GM12878 (cell line): Measurements from ENCODE around the gene MSI2.

ENCODE experiments used
- CTCF ChIP-seq, 3 experiments: IDR thresholded peaks in 2 of 3; conservative IDR thresholded peaks in 1 of 3; 2 replicates each; pipeline ENCODE4 v1.5.1; 2011; ENCODE audit warnings: low read depth in 3 of 3, low read length in 3 of 3, mild to moderate bottlenecking in 3 of 3, control low read depth in 2 of 3, moderate library complexity in 2 of 3, inconsistent platforms in 1 of 3, mixed read lengths in 1 of 3; ENCODE audit not compliant: control insufficient read depth in 2 of 3, insufficient read depth in 1 of 3; ENCODE audit errors: extremely low read depth in 1 of 3
- EP300 ChIP-seq, 2 experiments: fragments of 150-350 bp in 1 of 2; IDR thresholded peaks; 2 replicates each; pipeline ENCODE4 v1.6.1; 2011 to 2012; ENCODE audit warnings: low read depth in 2 of 2, low read length in 2 of 2, borderline replicate concordance in 1 of 2, improper control_type of control experiment in 1 of 2, inconsistent platforms in 1 of 2; ENCODE audit not compliant: control insufficient read depth in 1 of 2
- EZH2 ChIP-seq: IDR thresholded peaks from 2 replicates; pipeline ENCODE4 v1.6.1; 2012; ENCODE audit warnings: low read depth, mild to moderate bottlenecking, control low read depth, inconsistent platforms, low read length, borderline replicate concordance; ENCODE audit not compliant: control insufficient read depth
- POLR2A ChIP-seq: IDR thresholded peaks from 2 replicates; pipeline ENCODE4 v1.6.1; 2011; ENCODE audit warnings: low read depth, mild to moderate bottlenecking, low read length
- REST ChIP-seq: IDR thresholded peaks from 2 replicates; pipeline ENCODE4 v1.6.1; 2012; ENCODE audit warnings: mild to moderate bottlenecking, low read depth, low read length
- TF ChIP-seq, protein P1 (sequence below): IDR thresholded peaks from 2 replicates; pipeline ENCODE4 v1.6.1; 2011; ENCODE audit warnings: low read depth, low read length, improper control_type of control experiment, borderline replicate concordance

GRCh38 chr17:57534863-57535248 is 278.5 kb downstream of the MSI2 start:
- TF ChIP-seq, protein P1, sequence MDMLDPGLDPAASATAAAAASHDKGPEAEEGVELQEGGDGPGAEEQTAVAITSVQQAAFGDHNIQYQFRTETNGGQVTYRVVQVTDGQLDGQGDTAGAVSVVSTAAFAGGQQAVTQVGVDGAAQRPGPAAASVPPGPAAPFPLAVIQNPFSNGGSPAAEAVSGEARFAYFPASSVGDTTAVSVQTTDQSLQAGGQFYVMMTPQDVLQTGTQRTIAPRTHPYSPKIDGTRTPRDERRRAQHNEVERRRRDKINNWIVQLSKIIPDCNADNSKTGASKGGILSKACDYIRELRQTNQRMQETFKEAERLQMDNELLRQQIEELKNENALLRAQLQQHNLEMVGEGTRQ, result no peak
- TF ChIP-seq REST, result no peak
- TF ChIP-seq POLR2A, result no peak
- TF ChIP-seq EP300 (IDR thresholded peaks at IDR 0.05; ENCODE audit: borderline replicate concordance in 1 of 2, control insufficient read depth in 1 of 2, low read depth in 2 of 2, low read length in 2 of 2), result no peak
- no peak for TF ChIP-seq CTCF (IDR thresholded peaks at IDR 0.05 in 2 of 3, conservative IDR thresholded peaks at IDR 0.05 in 1 of 3; ENCODE audit: control insufficient read depth in 2 of 3, extremely low read depth in 1 of 3, insufficient read depth in 1 of 3, low read depth in 3 of 3, low read length in 3 of 3)
- no peak for TF ChIP-seq EZH2
